ENCODE measurements around the gene ARAP1. TPM values are rescaled to one million over a fixed set of nuclear protein-coding genes. Genes with fewer than 3 reads are reported as not detected.

The ARAP1 gene
- total and polyA plus RNA-seq, 2 donors (not counting 3 experiments of a cell fraction or from before 2014, with no cell fraction given), result 36.8 to 66.2 TPM

DNA sequence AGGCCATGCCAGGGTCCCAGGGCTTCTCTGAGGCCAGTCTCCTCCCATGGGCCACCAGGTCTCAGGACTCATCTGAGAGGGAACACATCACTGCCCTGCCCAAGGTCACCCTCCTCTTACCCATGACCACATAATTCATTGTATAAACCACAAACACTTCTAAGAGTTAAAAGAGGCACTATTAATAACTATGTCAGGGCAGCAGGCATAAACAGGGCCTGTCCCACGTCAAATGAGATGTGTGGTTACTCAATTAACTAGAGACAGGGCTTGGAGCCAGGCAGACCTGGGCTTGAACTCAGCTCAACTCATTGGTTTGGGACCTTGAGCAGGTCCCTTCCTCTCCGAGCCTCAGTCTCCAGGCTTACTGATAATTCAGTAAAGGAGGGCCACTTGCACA, 33.1 kb downstream of the ARAP1 start:
- no peaks in the 10 kb centered on the region for H3K27me3 ChIP-seq (ENCODE audit: control insufficient read depth in 2 of 2, insufficient read depth in 2 of 2, low read length in 2 of 2)
- BruUV-seq (replicated peaks), result no TSS peak
- no peak overlapping the region for H2AFZ ChIP-seq (ENCODE audit: low read depth, low read length)
- intact Hi-C loops (cut with micrococcal nuclease), result no loop called here
- H3K27ac ChIP-seq (ENCODE audit: insufficient read depth, low read depth, low read length), result no peak overlapping the region
- ChIA-PET CTCF (interaction anchor here (1.7 to 1.8 kb wide), 2 partner anchors 35 to 75 kb away, joined by 4 to 6 read pairs; partner anchors contain the start of gene STARD10), POLR2A (no interaction called here)
- TF ChIP-seq GATA2 (IDR thresholded peaks at IDR 0.05; ENCODE audit: insufficient read depth, insufficient read length, low read depth, low read length) (no peak), MAX (IDR thresholded peaks at IDR 0.05; ENCODE audit: insufficient read depth, insufficient read length) (no peak), EZH2 (IDR thresholded peaks at IDR 0.05; ENCODE audit: borderline replicate concordance, low read depth, low read length, severe bottlenecking) (no peak), POLR2AphosphoS5 (IDR thresholded peaks at IDR 0.05; ENCODE audit: insufficient read depth, low read depth, low read length) (no peak), FOS (IDR thresholded peaks at IDR 0.05; ENCODE audit: borderline replicate concordance, insufficient read depth, low read length) (no peak), JUN (IDR thresholded peaks at IDR 0.05; ENCODE audit: borderline replicate concordance, insufficient read depth, insufficient read length, low read depth) (no peak)
- H3K4me2 ChIP-seq (ENCODE audit: insufficient read depth, low read length), result no peak overlapping the region
- H3K4me1 ChIP-seq (ENCODE audit: control insufficient read depth, extremely low read depth, insufficient read depth, low read length), result peaks cover 25% of the 10 kb centered on the region
- H4K20me1 ChIP-seq (replicated peaks; ENCODE audit: control insufficient read depth, extremely low read depth, insufficient read depth, low read length), result no peaks in the 10 kb centered on the region
- peaks cover 41% of the 10 kb centered on the region for H3K79me2 ChIP-seq (ENCODE audit: control insufficient read depth, insufficient read depth, low read length)
- H3K4me3 ChIP-seq (replicated peaks in 1 of 3; ENCODE audit: insufficient read depth in 1 of 3, low read depth in 1 of 3, low read length in 3 of 3), result no peak overlapping the region
- no peak overlapping the region for H3K9ac ChIP-seq (replicated peaks; ENCODE audit: extremely low read depth, insufficient read depth, low read length)
- dilution Hi-C loops (cut with MboI; ENCODE audit: extremely low pct_ligation_motif_present, low sequenced_read_pairs), result no loop called here
- peaks cover 0 to 2% of the 10 kb centered on the region in 2 experiments for H3K36me3 ChIP-seq (ENCODE audit: control insufficient read depth in 2 of 2, extremely low read depth in 1 of 2, insufficient read depth in 2 of 2, low read length in 2 of 2)
- no peaks in the 10 kb centered on the region for H3K9me3 ChIP-seq (replicated peaks; ENCODE audit: control insufficient read depth, insufficient read depth, low read length)
- FAIRE-seq, result no peak
- DNase-seq (ENCODE audit: low read depth, low spot score), result no peak
- H3K9me1 ChIP-seq (replicated peaks; ENCODE audit: control insufficient read depth, extremely low read depth, insufficient read depth, low read length), result no peaks in the 10 kb centered on the region

DNA sequence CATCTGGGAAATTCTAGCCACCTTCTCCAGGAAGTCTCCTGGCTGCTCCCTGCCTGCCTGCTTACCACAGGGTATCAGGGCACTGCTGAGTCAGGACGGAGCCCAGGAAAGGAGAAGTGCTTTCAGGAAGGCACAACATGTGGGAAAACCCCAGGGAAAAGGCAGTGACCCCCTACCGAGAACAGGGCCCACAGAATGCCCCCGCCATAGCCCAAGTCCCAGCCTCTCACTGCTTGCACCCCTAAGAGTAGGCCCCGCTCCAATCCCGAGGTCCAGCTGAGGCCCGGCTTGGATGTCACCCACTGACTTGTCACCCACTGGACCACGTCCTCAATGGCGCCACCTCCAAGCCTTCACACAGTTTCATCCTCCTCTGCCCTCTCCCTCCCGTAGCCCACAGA, 34.1 kb downstream of the ARAP1 start:
- no peaks in the 10 kb centered on the region for H3K9me3 ChIP-seq (replicated peaks; ENCODE audit: control insufficient read depth, insufficient read depth, low read length)
- no peaks in the 10 kb centered on the region for H4K20me1 ChIP-seq (replicated peaks; ENCODE audit: control insufficient read depth, extremely low read depth, insufficient read depth, low read length)
- no peak overlapping the region for H3K27ac ChIP-seq (ENCODE audit: insufficient read depth, low read depth, low read length)
- ChIA-PET POLR2A (no interaction called here), CTCF (interaction anchor here (0.6 to 1.8 kb wide), 3 partner anchors 34 to 572 kb away, joined by 3 to 6 read pairs (median 4); partner anchors contain the start of gene STARD10)
- H2AFZ ChIP-seq (ENCODE audit: low read depth, low read length), result no peak overlapping the region
- no peaks in the 10 kb centered on the region for H3K27me3 ChIP-seq (ENCODE audit: control insufficient read depth in 2 of 2, insufficient read depth in 2 of 2, low read length in 2 of 2)
- H3K9ac ChIP-seq (replicated peaks; ENCODE audit: extremely low read depth, insufficient read depth, low read length), result no peak overlapping the region
- H3K4me3 ChIP-seq (replicated peaks in 1 of 3; ENCODE audit: insufficient read depth in 1 of 3, low read depth in 1 of 3, low read length in 3 of 3), result no peak overlapping the region
- TF ChIP-seq EZH2 (IDR thresholded peaks at IDR 0.05; ENCODE audit: borderline replicate concordance, low read depth, low read length, severe bottlenecking) (no peak), MAX (IDR thresholded peaks at IDR 0.05; ENCODE audit: insufficient read depth, insufficient read length) (no peak), FOS (IDR thresholded peaks at IDR 0.05; ENCODE audit: borderline replicate concordance, insufficient read depth, low read length) (no peak), POLR2AphosphoS5 (IDR thresholded peaks at IDR 0.05; ENCODE audit: insufficient read depth, low read depth, low read length) (no peak), CTCF (IDR thresholded peaks at IDR 0.05; ENCODE audit: extremely low read depth in 1 of 2, insufficient read depth in 1 of 2, low read depth in 1 of 2, low read length in 2 of 2) (no peak), JUN (IDR thresholded peaks at IDR 0.05; ENCODE audit: borderline replicate concordance, insufficient read depth, insufficient read length, low read depth) (no peak), MYC (IDR thresholded peaks at IDR 0.05; ENCODE audit: low read depth, low read length) (no peak), GATA2 (IDR thresholded peaks at IDR 0.05; ENCODE audit: insufficient read depth, insufficient read length, low read depth, low read length) (no peak), POLR2A (IDR thresholded peaks at IDR 0.05; ENCODE audit: low read depth, low read length) (no peak)
- peaks cover 25% of the 10 kb centered on the region for H3K4me1 ChIP-seq (ENCODE audit: control insufficient read depth, extremely low read depth, insufficient read depth, low read length)
- DNase-seq (ENCODE audit: low read depth, low spot score) (no peak), FAIRE-seq (no peak)
- intact Hi-C loops (cut with micrococcal nuclease) (no loop called here), dilution Hi-C loops (cut with MboI; ENCODE audit: extremely low pct_ligation_motif_present, low sequenced_read_pairs) (no loop called here)
- peaks cover 0 to 2% of the 10 kb centered on the region in 2 experiments for H3K36me3 ChIP-seq (ENCODE audit: control insufficient read depth in 2 of 2, extremely low read depth in 1 of 2, insufficient read depth in 2 of 2, low read length in 2 of 2)
- no peaks in the 10 kb centered on the region for H3K9me1 ChIP-seq (replicated peaks; ENCODE audit: control insufficient read depth, extremely low read depth, insufficient read depth, low read length)
- no peak overlapping the region for H3K4me2 ChIP-seq (ENCODE audit: insufficient read depth, low read length)
- BruUV-seq (replicated peaks), result no TSS peak
- H3K79me2 ChIP-seq (ENCODE audit: control insufficient read depth, insufficient read depth, low read length), result peaks cover 41% of the 10 kb centered on the region
